Islet precursor cell (in vitro differentiated cells): ENCODE data around the gene BUD31.
"Not testable (repeated sequence)": the region's sequence is repeated elsewhere in the genome, so short reads cannot be mapped to it uniquely, and the experiment has no call there.

Experiments used
- DNase-seq: peaks from one replicate; pipeline ENCODE4 v3.0.0-alpha.2; 2018

BUD31 gene

GRCh38 chr7:99408379-99409191 is at the start of gene BUD31, which contains the start of gene PDAP1:
TSS of gene BUD31 (plus strand) at chr7:99408969. CDS start at chr7:99411093, 2,124 bp downstream.
TSS of gene PDAP1 (minus strand) at chr7:99408597. CDS start at chr7:99408548, 49 bp downstream.
- DNase-seq: peak; percentile 97

GRCh38 chr7:99359465-99360154 is 49.2 kb upstream of the BUD31 start:
- DNase-seq: peak; percentile 76

- DNase-seq: no peak
Measured at GRCh38 chr7:99362801-99363200, 46.0 kb upstream of the BUD31 start.

- no peak for DNase-seq
Measured at GRCh38 chr7:99363286-99363685, 45.5 kb upstream of the BUD31 start.

GRCh38 chr7:99365318-99366141 is 43.2 kb upstream of the BUD31 start:
- peak; percentile 87 for DNase-seq

GRCh38 chr7:99366646-99367045 is 42.1 kb upstream of the BUD31 start:
- peak; percentile 48 for DNase-seq

- peak; percentile 61 for DNase-seq
Measured at GRCh38 chr7:99368750-99369389, 39.9 kb upstream of the BUD31 start.

- no peak for DNase-seq
Measured at GRCh38 chr7:99369767-99370391, 38.9 kb upstream of the BUD31 start.

GRCh38 chr7:99371376-99371920 is 37.3 kb upstream of the BUD31 start:
- DNase-seq: no peak

- DNase-seq: peak; percentile 85
Measured at GRCh38 chr7:99372275-99373090, 36.3 kb upstream of the BUD31 start.

- DNase-seq: no peak
Measured at GRCh38 chr7:99373091-99374066, 35.4 kb upstream of the BUD31 start.

GRCh38 chr7:99374111-99375064 is 34.4 kb upstream of the BUD31 start, which contains the start of gene ARPC1B:
TSS of gene ARPC1B (plus strand) at chr7:99374730. CDS start at chr7:99385715, 10,985 bp downstream.
- DNase-seq: peak; percentile 91

- DNase-seq: peak; percentile 84
Measured at GRCh38 chr7:99375070-99375807, 33.5 kb upstream of the BUD31 start.

- peak; percentile 76 for DNase-seq
Measured at GRCh38 chr7:99379043-99379577, 29.7 kb upstream of the BUD31 start.

GRCh38 chr7:99379693-99380031 is 29.1 kb upstream of the BUD31 start:
- not testable (repeated sequence) for DNase-seq

- no peak for DNase-seq
Measured at GRCh38 chr7:99380032-99380822, 28.5 kb upstream of the BUD31 start.
